GM18505 (cell line): Measurements from ENCODE around the gene LYRM2.
A peak's percentile ranks its signal among the peaks of the same experiment; 100 is the strongest.

Source experiments
- ATAC-seq: cut with Tn5 transposase; IDR thresholded peaks from one replicate; pipeline ENCODE4 v1.9.1; 2021; ENCODE audit not compliant: unreplicated experiment
- POLR2A ChIP-seq: IDR thresholded peaks from 4 replicates; pipeline ENCODE4 v1.6.1; 2011; ENCODE audit warnings: borderline replicate concordance; ENCODE audit not compliant: insufficient read depth, insufficient read length; ENCODE audit errors: extremely low read depth

LYRM2 gene

DNA sequence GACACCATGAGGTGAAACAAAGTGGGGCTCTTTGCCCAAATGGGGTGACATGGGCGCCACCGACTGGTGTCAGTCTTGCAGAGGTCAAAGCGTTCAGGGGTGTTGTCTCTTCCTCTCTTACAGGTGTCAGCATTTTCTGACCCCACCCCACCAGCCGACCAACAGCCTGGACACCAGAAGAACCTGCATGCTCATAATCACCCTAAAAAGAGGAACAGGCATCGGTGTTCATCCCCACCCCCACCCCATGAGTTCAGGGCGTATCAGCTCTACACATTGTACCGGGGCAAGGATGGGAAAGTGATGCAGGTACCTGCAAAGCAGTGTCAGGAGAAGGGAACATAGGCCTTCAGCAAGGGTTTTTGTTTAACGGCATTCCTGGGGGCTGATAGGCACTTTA lies 14.8 kb downstream of the LYRM2 start:
- TF ChIP-seq POLR2A, result no peak
- no peak for ATAC-seq

DNA sequence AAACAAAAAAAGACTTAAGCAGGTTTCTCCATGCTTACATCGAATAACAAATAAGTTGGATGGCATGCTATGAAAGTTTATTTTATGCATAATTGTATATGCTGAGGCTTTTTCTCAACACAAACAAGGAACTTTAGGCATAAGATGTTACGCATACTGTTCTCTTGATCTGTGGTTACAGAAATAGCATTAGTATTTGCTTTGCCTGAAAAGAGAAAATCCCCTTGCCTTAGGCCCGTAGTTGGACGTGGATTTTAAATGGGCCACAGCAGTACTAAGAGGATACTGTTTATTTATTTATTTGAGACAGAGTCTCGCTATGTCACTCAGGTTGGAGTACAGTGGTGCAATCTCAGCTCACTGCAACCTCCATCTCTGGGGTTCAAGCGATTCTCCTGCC lies 19.0 kb downstream of the LYRM2 start:
- ATAC-seq, result no peak
- no peak for TF ChIP-seq POLR2A

DNA sequence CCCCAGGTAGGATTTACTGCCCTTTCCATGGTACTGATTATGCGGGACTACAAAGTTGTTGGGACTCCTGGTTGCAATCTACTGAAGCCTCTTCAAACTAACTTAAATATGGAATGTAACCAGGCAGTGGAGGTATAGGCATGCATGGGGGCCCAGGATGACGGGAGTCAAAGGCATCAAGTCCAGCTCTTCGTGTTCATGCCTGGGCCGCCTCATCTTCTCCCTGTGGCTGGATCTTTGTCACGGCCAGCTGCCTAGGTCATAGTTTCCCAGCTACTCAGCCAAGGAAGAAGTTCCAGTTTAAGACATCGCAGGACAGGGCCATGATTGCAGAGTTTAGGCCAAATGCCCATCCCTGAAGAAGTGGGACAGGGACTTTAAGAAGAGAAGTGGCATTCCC lies 20.5 kb downstream of the LYRM2 start:
- TF ChIP-seq POLR2A, result no peak
- ATAC-seq, result no peak

- no peak for ATAC-seq
- TF ChIP-seq POLR2A, result no peak
Observed at GRCh38 chr6:89616531-89616930, 22.0 kb downstream of the LYRM2 start.

DNA sequence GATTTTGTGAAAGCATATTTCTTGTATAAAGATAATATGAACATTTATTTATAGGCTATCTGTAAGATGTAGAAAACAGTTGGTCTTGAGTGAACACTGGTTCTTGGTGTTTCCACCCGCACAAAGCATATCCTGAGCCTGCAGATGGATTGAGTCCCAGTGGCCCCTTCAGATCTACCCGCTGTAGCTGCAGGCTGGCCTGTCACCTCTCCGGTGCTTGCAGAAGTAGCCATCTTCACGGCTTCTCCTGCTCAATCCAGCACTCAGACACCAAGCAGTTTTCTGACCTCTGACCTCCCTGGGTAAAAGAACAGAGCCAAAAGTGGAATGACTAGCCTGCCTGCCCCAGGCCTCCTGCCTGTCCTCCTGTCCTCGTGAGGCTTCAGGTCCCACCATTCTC lies 22.7 kb downstream of the LYRM2 start:
- no peak for ATAC-seq
- no peak for TF ChIP-seq POLR2A

- ATAC-seq, result no peak
- no peak for TF ChIP-seq POLR2A
Observed at GRCh38 chr6:89613790-89614189, 24.8 kb downstream of the LYRM2 start.

DNA sequence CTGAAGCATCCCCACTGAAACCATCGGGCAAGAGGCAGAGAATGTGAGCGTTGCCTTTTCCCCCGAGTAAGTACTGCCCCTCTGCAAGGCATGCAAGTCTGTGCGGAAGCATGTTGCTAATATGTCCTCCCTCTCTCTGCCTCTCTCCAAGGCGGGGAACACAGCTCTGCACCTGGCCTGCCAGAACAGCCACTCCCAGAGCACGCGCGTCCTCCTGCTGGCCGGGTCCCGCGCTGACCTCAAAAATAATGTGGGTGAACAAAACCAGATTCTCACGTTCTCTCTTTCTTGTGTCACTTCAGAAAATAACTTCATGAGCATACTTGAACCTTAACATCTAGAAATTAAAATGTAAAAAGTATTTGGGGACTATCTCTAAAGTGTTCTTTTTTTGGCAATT lies 26.4 kb downstream of the LYRM2 start:
- ATAC-seq, result no peak
- TF ChIP-seq POLR2A, result no peak

GRCh38 chr6:89611666-89612065 lies 26.9 kb downstream of the LYRM2 start:
- TF ChIP-seq POLR2A, result no peak
- no peak for ATAC-seq

DNA sequence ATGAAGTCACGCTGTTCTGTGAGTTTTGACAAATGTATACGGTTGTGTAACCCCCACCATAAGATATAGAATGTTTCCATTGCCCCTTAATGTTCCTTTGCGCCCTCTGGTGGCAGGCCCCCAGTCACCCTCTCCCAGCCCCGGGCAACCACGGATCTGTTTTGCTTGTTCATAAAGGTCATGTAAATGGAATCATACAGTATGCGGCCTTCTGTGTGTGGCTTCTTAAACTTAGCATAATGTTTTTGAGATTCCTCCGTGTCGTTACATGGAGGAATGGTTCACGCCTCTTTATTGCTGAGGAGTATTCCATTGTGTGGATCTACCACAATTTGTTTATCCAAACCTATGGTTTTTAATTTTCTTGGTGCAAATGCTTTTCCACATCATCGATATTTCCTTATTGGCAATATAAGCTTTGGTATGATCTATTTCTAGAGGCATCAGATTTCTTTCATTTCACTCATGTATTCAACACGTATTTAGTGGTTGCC lies 28.4 kb downstream of the LYRM2 start:
- no peak for TF ChIP-seq POLR2A
- peak; percentile 59 for ATAC-seq

GRCh38 chr6:89605861-89606260 lies 32.7 kb downstream of the LYRM2 start:
- ATAC-seq, result no peak
- no peak for TF ChIP-seq POLR2A

- TF ChIP-seq POLR2A, result no peak
- no peak for ATAC-seq
Observed at GRCh38 chr6:89604653-89605052, 33.9 kb downstream of the LYRM2 start.

DNA sequence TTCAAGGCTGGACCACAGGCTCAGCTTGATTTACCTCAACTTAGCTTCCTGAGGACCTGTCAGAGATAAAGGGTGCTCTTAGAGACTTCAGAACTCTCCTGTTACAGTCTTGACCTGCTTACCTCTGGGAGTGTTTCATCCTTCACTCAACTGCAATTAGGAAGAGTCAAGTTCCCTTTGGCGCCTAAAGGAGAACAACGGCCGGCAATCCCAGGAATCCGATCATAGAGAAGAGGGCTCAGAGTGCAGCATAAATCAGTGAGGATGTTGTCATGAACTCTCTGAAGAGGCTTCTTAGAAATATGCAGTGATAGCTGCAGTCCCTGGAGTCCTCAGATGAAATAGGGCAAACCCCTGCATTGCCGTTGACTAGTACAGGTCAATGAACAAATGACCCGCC lies 36.4 kb downstream of the LYRM2 start:
- ATAC-seq, result no peak
- no peak for TF ChIP-seq POLR2A

GRCh38 chr6:89599727-89600126 lies 38.8 kb downstream of the LYRM2 start:
- no peak for TF ChIP-seq POLR2A
- no peak for ATAC-seq

DNA sequence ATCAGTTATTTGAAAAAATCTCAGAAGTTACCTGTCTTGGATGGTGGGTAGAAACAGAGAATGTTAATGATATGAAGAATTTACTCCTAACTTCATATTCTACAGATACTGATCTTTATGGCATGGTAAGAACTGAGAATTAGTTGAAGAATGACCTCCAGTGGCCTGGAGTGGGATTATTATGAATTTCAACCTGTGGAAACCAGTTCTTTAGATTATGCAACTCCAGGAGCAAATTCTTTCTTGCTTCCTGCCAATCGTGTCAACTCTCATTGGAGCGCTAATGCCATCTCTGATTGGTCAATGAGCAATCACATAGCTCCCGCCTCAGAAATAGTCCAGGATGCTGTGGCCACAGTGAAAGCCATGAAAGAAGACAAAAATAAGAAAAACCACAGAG lies 40.6 kb downstream of the LYRM2 start:
- ATAC-seq, result no peak
- TF ChIP-seq POLR2A, result no peak

GRCh38 chr6:89597372-89597771 lies 41.2 kb downstream of the LYRM2 start:
- ATAC-seq, result no peak
- no peak for TF ChIP-seq POLR2A
